Right ventricle myocardium superior (tissue), 1 donor: ENCODE measurements around the gene BTBD10. TPM values are rescaled to one million over a fixed set of nuclear protein-coding genes. Genes with fewer than 3 reads are reported as not detected.

Experiments
- ATAC-seq: fragments of 200-7000 bp; cut with Tn5 transposase; one replicate; pipeline ENCODE4 v1.9.1; 2020; ENCODE audit warnings: mild to moderate bottlenecking; ENCODE audit not compliant: poor library complexity
- DNase-seq: peaks from one replicate; pipeline ENCODE4 v3.0.0-alpha.2; 2020
- intact Hi-C: fragments of 100-400 bp; cut with DNase I; formaldehyde crosslinking; loops from one replicate; pipeline ENCODE4 v1.11.2; 2022
- total RNA-seq: library from RNA; stranded (reverse); fragmentation: NEBNext Ultra II Directional; extraction: Animal tissue kit (Norgen Biotek cat#: 25700); gene quantifications from one replicate; pipeline ENCODE4 v1.2.1, GENCODE V29; 2021
- donor health status: DM: no; HTN: yes; CAD: no; lungs with severe emphysema.

Gene BTBD10
- total RNA-seq, 1 donor from 2014 or later, result 17.8 TPM

DNA sequence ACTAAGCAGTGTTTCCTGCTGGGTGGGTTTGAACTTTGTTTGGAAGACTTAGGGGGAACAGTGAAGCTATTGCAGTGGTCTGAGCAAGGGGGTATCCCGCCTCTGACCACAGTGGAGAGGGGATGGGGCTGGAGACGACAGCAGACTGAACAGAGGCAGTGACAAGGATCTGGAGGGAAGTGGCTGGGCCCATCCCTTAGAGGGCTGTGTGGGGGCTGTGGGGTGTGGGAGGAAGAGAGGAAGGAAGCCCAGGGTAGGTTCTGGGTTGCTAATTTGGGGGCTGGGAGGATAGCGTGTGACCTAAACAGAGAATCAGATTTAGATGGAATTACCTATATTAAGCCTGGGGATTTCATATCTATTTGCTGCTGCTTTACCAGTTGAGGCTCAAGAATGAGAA is 114.7 kb downstream of the BTBD10 start:
- ATAC-seq (no peak), DNase-seq (no peak)
- intact Hi-C loops, result no loop called here

DNA sequence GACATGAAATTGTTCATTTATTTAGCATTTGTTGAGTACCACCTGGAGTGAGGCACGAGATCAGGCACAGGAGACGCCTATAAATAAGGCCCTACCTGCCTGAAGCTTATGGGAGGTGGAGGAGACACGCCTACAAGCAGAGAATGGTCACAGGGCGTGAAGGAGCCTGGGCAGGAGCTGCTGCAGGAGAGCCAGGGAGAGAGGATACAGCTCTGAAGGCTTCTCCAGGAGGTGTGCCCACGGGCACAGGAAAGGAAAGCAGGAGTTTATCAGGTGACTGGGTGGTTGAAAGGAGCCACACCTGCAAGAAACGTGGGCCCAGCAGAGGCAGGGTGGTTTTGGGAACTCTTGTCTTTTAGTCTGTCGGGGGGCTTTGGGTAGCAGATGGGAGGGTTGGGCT is 115.1 kb downstream of the BTBD10 start:
- intact Hi-C loops, result no loop called here
- ATAC-seq, result no peak
- DNase-seq, result no peak

DNA sequence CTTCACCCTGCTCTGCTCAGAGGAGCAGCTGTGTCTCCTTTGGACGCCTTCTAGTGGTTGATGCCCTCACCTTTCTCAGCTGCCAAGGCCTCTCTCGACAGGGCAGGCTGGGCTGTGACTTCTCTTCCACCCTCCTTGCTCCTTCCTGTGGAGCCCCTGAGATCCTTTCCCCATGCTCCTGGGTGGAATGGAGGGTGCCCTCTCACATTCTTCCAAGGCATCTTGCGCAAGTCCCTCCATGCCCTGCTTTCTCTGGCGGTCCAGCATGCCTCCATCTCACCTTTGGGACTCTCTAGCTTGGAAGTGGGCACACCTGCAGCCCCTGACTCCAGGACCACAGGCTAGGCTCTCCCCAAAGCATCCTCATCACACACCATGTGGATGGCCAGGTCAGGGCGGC is 116.6 kb downstream of the BTBD10 start:
- ATAC-seq (no peak), DNase-seq (no peak)
- intact Hi-C loops, result no loop called here

DNA sequence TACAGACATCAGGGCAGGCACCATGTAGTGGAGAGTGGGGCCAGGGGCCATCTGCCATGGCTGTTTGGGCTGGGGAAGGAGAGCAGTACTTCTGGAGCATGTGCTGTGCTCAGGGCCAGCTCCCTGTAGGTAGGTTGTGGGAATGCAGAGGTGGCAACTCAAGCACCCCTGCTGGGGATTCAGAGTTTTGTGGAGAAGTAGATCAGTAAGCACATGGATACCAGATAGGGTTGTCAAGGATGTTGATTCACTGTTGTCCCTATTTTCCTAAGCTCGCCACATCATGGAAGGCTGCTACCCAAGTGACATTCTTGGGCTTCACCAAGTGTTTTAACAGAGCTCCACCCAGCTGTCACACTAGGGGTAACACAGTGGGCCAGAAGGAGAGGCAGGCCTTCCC is 118.2 kb downstream of the BTBD10 start:
- intact Hi-C loops, result loop anchor here (2.0 to 5.0 kb wide), 2 partner anchors 136 to 383 kb away; no protein-coding TSS in a partner anchor
- ATAC-seq (no peak), DNase-seq (no peak)

GRCh38 chr11:13343931-13344717 is 118.9 kb downstream of the BTBD10 start:
- peak; percentile 61 for DNase-seq
- peak; percentile 67 for ATAC-seq
- intact Hi-C loops, result loop anchor here (2.0 to 5.0 kb wide), 2 partner anchors 135 to 382 kb away; no protein-coding TSS in a partner anchor

- intact Hi-C loops, result loop anchor here (5.0 kb wide), 1 partner anchor 381 kb away; no protein-coding TSS in a partner anchor
- DNase-seq (no peak), ATAC-seq (no peak)
Observed at GRCh38 chr11:13343067-13343466, 120.0 kb downstream of the BTBD10 start.

- ATAC-seq (no peak), DNase-seq (peak; percentile 48)
- intact Hi-C loops, result loop anchor here (5.0 kb wide), 1 partner anchor 379 kb away; no protein-coding TSS in a partner anchor
Observed at GRCh38 chr11:13341026-13341425, 122.0 kb downstream of the BTBD10 start.

DNA sequence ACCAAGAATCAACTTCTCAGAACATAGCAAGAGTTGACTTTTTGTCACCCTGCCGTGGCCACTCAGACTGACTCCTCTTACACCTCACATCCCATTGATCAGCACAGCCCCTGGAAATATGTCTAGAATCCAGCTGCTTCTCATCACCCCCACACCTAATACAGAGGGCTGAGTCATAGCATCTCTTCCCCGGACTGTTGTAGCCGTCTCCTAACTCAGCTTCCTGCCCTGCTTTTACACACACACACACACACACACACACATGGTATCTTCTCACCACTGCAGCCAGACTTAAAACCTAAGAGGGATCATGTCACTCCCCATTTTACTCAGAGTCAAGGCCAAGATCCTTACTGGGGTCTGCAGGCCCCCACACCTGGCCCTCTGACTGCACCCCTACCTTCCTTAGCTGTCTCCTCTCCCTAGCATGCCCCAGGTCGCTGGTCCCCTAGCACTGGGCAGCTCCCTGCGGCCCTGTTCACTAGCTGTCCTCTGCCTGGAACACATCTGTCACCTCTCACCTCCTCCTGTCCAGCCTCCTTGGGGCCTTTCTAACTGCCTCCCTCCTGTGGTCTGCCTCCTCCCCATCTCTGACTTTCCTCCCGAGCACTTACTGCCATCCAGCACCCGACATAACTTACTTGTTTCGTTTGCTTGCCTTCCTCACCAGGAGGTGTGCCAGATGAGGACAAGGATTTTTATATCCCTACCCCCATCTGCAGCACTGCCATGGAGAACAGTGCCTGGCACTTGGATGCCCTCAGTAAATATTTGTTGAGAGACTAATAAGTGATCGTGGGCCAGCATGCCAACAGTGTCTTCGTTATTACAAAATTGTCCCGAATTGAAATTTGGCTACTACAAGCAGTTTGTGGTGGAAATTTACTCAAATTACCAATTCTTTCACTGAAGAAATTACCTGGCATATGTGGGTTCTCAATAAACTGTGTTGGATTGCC is 123.5 kb downstream of the BTBD10 start:
- intact Hi-C loops, result loop anchor here (5.0 to 10.0 kb wide), 2 partner anchors 55 to 377 kb away; no protein-coding TSS in a partner anchor
- ATAC-seq (peak; percentile 42), DNase-seq (no peak)

DNA sequence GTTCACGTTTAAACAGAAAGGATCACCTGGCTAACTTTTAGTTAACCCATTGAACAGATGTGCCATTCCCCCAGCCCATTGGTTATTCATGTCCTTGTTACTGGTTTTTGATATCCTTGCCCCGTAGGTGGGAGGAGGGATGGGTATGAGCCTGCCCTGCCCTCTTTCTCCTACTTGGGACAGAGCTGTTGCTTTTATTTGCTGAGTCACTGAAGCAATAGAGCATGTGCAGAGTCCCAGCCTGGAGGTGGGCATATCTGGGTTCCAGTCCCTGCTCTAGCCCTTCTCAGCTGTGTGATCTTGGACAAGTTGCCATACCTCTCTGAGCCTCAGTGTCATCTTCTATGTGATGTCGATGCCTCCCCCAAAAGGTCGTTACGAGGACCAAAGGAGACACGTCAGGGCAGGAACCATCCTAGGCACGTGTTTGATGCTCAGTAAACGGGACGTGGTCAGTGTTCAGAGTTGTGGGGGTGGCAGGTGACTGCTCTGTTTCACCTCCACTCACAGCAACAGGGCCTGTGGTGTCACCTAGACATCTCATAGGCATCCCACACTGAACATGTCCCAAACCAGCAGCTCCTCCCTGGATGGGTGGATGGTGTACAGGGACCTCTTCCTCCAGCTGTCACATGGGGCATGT is 124.5 kb downstream of the BTBD10 start:
- intact Hi-C loops, result loop anchor here (10.0 kb wide), 1 partner anchor 54 kb away; no protein-coding TSS in a partner anchor
- DNase-seq (no peak), ATAC-seq (no peak)

GRCh38 chr11:13338019-13338426 is 125.0 kb downstream of the BTBD10 start:
- DNase-seq (no peak), ATAC-seq (no peak)
- intact Hi-C loops, result loop anchor here (10.0 kb wide), 1 partner anchor 53 kb away; no protein-coding TSS in a partner anchor

Other genes starting within 250 kb of the BTBD10 start
- 9.8 TPM for gene BMAL1, start 185.4 kb downstream of the BTBD10 start, total RNA-seq
- not detected for gene PTH, start 32.8 kb upstream of the BTBD10 start, total RNA-seq
- 35.3 TPM for gene FAR1, start 205.4 kb upstream of the BTBD10 start, total RNA-seq